H1 (cell line): ENCODE results near the gene LDB1. TPM values are rescaled to one million over a fixed set of nuclear protein-coding genes. Genes with fewer than 3 reads are reported as not detected.

ENCODE experiments used
- CTCF ChIA-PET: fragments of 300-600 bp; sonication (Branson Sonifier 250); formaldehyde crosslinking; loops from one replicate; lab custom pipeline; 2021; ENCODE audit not compliant: partially characterized antibody; lab: Charles Lee
- POLR2A ChIA-PET: fragments of 300-600 bp; sonication (Branson Sonifier 250); formaldehyde crosslinking; loops from one replicate; lab custom pipeline; 2021; ENCODE audit warnings: inconsistent platforms; ENCODE audit not compliant: partially characterized antibody; lab: Charles Lee
- DNase-seq, 2 experiments: peaks; one replicate each; pipeline versions ENCODE4 v3.0.0 to v3.0.0-alpha.2; 2010 to 2022; ENCODE audit warnings: low spot score in 2 of 2, low read depth in 1 of 2, mixed read lengths in 1 of 2
- FAIRE-seq: peaks from 2 replicates; lab custom pipeline; 2011; peaks lifted over from hg19 to GRCh38; lab: Jason Lieb, UNC
- H2AFZ ChIP-seq: 2 replicates; pipeline ENCODE4 v1.8.1; 2012; ENCODE audit warnings: low read length, inconsistent platforms
- H2AK5ac ChIP-seq: 2 replicates; pipeline ENCODE4 v1.6.1; 2013; ENCODE audit warnings: low read depth, low read length
- H2BK120ac ChIP-seq: replicated peaks from 2 replicates; pipeline ENCODE3; 2013; ENCODE audit warnings: low read depth, low read length, inconsistent platforms
- H2BK12ac ChIP-seq: 2 replicates; pipeline ENCODE4 v1.6.1; 2013; ENCODE audit warnings: low read depth, low read length
- H2BK15ac ChIP-seq: 2 replicates; pipeline ENCODE4 v1.6.1; 2013; ENCODE audit warnings: low read length
- H2BK20ac ChIP-seq: 2 replicates; pipeline ENCODE4 v1.6.1; 2013; ENCODE audit warnings: low read length
- H2BK5ac ChIP-seq: 2 replicates; pipeline ENCODE4 v1.6.1; 2013; ENCODE audit warnings: low read depth, low read length
- H3K14ac ChIP-seq: 2 replicates; pipeline ENCODE4 v1.6.1; 2013; ENCODE audit warnings: inconsistent platforms; ENCODE audit not compliant: insufficient read length
- H3K18ac ChIP-seq: 2 replicates; pipeline ENCODE4 v1.6.1; 2013; ENCODE audit warnings: low read length; ENCODE audit errors: extremely low read depth
- H3K23ac ChIP-seq: 2 replicates; pipeline ENCODE4 v1.6.1; 2013; ENCODE audit warnings: inconsistent platforms; ENCODE audit not compliant: insufficient read length
- H3K23me2 ChIP-seq: 2 replicates; pipeline ENCODE4 v1.6.1; 2013; ENCODE audit warnings: low read depth, low read length
- H3K27ac ChIP-seq: 2 replicates; pipeline ENCODE4 v1.6.1; 2011; ENCODE audit warnings: low read depth, low read length, inconsistent platforms
- H3K27me3 ChIP-seq, 4 experiments: replicated peaks in 1 of 4; 1 replicate in 1 of 4; 2 replicates in 3 of 4; pipeline versions ENCODE4 v1.6.1 to v1.8.1; 2011 to 2013; ENCODE audit warnings: low read length in 3 of 4, mild to moderate bottlenecking in 3 of 4, inconsistent platforms in 2 of 4, mixed read lengths in 2 of 4, moderate library complexity in 1 of 4; ENCODE audit not compliant: control insufficient read depth in 3 of 4, insufficient read depth in 3 of 4; ENCODE audit errors: extremely low read depth in 1 of 4
- H3K36me3 ChIP-seq, 4 experiments: 2 replicates each; pipeline versions ENCODE4 v1.6.1 to v1.8.1; 2011 to 2013; ENCODE audit warnings: mild to moderate bottlenecking in 4 of 4, low read length in 3 of 4, moderate library complexity in 2 of 4, control low read depth in 1 of 4, inconsistent platforms in 1 of 4; ENCODE audit not compliant: insufficient read depth in 4 of 4, control insufficient read depth in 2 of 4
- H3K4ac ChIP-seq: replicated peaks from 2 replicates; pipeline ENCODE3; 2013; ENCODE audit warnings: low read length, low read depth, mixed read lengths, inconsistent platforms; ENCODE audit not compliant: insufficient read length
- H3K4me1 ChIP-seq, 4 experiments: replicated peaks in 1 of 4; 1 replicate in 1 of 4; 2 replicates in 3 of 4; pipeline versions ENCODE4 v1.6.1 to v1.8.1; 2011 to 2013; ENCODE audit warnings: low read length in 3 of 4, inconsistent platforms in 2 of 4, mixed read lengths in 1 of 4; ENCODE audit not compliant: insufficient read depth in 4 of 4, control insufficient read depth in 3 of 4
- H3K4me2 ChIP-seq, 2 experiments: 2 replicates each; pipeline versions ENCODE4 v1.6.1 to v1.8.1; 2011 to 2013; ENCODE audit warnings: low read depth in 2 of 2, low read length in 2 of 2, control low read depth in 1 of 2, inconsistent platforms in 1 of 2, mild to moderate bottlenecking in 1 of 2; ENCODE audit not compliant: insufficient read depth in 1 of 2
- H3K4me3 ChIP-seq, 4 experiments: fragments of 200-600, 300-600 bp in 1 of 4; sonication (generic), shearing (Covaris generic), sonication (Bioruptor Twin) in 1 of 4; 2 replicates each; pipeline versions ENCODE4 v1.5.1 to v1.8.1; 2011 to 2016; ENCODE audit warnings: low read length in 4 of 4, low read depth in 3 of 4, control low read depth in 2 of 4, inconsistent platforms in 2 of 4, mild to moderate bottlenecking in 2 of 4, mixed read lengths in 1 of 4, moderate library complexity in 1 of 4; ENCODE audit not compliant: insufficient read depth in 2 of 4; ENCODE audit errors: extremely low read depth in 1 of 4
- H3K56ac ChIP-seq: replicated peaks from 2 replicates; pipeline ENCODE3; 2013; ENCODE audit warnings: low read depth, mild to moderate bottlenecking, mixed read lengths, low read length, inconsistent platforms; ENCODE audit not compliant: insufficient read length
- H3K79me1 ChIP-seq: 2 replicates; pipeline ENCODE4 v1.6.1; 2013; ENCODE audit warnings: low read depth, low read length, control low read depth
- H3K79me2 ChIP-seq, 2 experiments: 2 replicates each; pipeline versions ENCODE4 v1.6.1 to v1.8.1; 2012 to 2013; ENCODE audit warnings: low read length in 2 of 2, mild to moderate bottlenecking in 2 of 2, inconsistent platforms in 1 of 2; ENCODE audit not compliant: insufficient read depth in 2 of 2, control insufficient read depth in 1 of 2
- H3K9ac ChIP-seq, 4 experiments: replicated peaks in 1 of 4; 1 replicate in 1 of 4; 2 replicates in 3 of 4; pipeline versions ENCODE4 v1.6.1 to v1.8.1; 2011 to 2013; ENCODE audit warnings: low read depth in 3 of 4, low read length in 3 of 4, control low read depth in 2 of 4, mild to moderate bottlenecking in 2 of 4, moderate library complexity in 2 of 4, inconsistent platforms in 1 of 4; ENCODE audit errors: extremely low read depth in 1 of 4
- H3K9me3 ChIP-seq, 2 experiments: 2 replicates each; pipeline versions ENCODE4 v1.6.1 to v1.8.1; 2012 to 2013; ENCODE audit warnings: mild to moderate bottlenecking in 2 of 2, moderate library complexity in 2 of 2, control low read depth in 1 of 2, inconsistent platforms in 1 of 2, low read depth in 1 of 2, low read length in 1 of 2, mixed read lengths in 1 of 2; ENCODE audit not compliant: insufficient read depth in 2 of 2
- H4K20me1 ChIP-seq, 2 experiments: replicated peaks in 1 of 2; 2 replicates each; pipeline versions ENCODE3 to v1.8.1; 2011 to 2013; ENCODE audit warnings: inconsistent platforms in 2 of 2, low read length in 2 of 2, mild to moderate bottlenecking in 1 of 2; ENCODE audit not compliant: insufficient read depth in 2 of 2, control insufficient read depth in 1 of 2
- H4K5ac ChIP-seq: 2 replicates; pipeline ENCODE4 v1.6.1; 2013; ENCODE audit warnings: low read length, low read depth, mixed read lengths, inconsistent platforms; ENCODE audit not compliant: insufficient read length
- H4K8ac ChIP-seq: 2 replicates; pipeline ENCODE4 v1.8.0; 2013; ENCODE audit warnings: mild to moderate bottlenecking, moderate library complexity, low read length, inconsistent platforms; ENCODE audit not compliant: insufficient read depth; ENCODE audit errors: extremely low read depth
- H4K91ac ChIP-seq: replicated peaks from 2 replicates; pipeline ENCODE3; 2013; ENCODE audit warnings: low read length, mixed read lengths, inconsistent platforms; ENCODE audit not compliant: insufficient read length
- BACH1 ChIP-seq: IDR thresholded peaks from 2 replicates; pipeline ENCODE4 v1.6.1; 2012; ENCODE audit warnings: low read length, improper control_type of control experiment
- CHD2 ChIP-seq: IDR thresholded peaks from 2 replicates; pipeline ENCODE4 v1.6.1; 2012; ENCODE audit warnings: low read length, improper control_type of control experiment
- CTBP2 ChIP-seq: IDR thresholded peaks from 2 replicates; pipeline ENCODE4 v1.7.0; 2011; ENCODE audit warnings: borderline replicate concordance, mild to moderate bottlenecking, moderate library complexity, mixed read lengths, low read length; ENCODE audit not compliant: insufficient read depth, insufficient read length
- EGR1 ChIP-seq: IDR thresholded peaks from 2 replicates; pipeline ENCODE4 v1.6.1; 2011; ENCODE audit warnings: low read depth, low read length, borderline replicate concordance
- HDAC2 ChIP-seq, 2 experiments: fragments of 300-600 bp in 1 of 2; sonication (generic) in 1 of 2; IDR thresholded peaks; 2 replicates each; pipeline ENCODE4 v1.6.1; 2011 to 2012; ENCODE audit warnings: low read depth in 2 of 2, low read length in 2 of 2, mild to moderate bottlenecking in 2 of 2, moderate library complexity in 2 of 2, borderline replicate concordance in 1 of 2, inconsistent platforms in 1 of 2
- KDM4A ChIP-seq: IDR thresholded peaks from one replicate; pipeline ENCODE4 v1.7.1; 2012; ENCODE audit warnings: low read depth, mild to moderate bottlenecking, moderate library complexity, low read length, inconsistent platforms; ENCODE audit not compliant: severe bottlenecking
- PHF8 ChIP-seq: fragments of 200-600 bp; sonication (generic); conservative IDR thresholded peaks from 2 replicates; pipeline ENCODE4 v1.7.1; 2012; ENCODE audit warnings: low read depth, mild to moderate bottlenecking, inconsistent platforms, low read length, moderate library complexity
- RXRA ChIP-seq: IDR thresholded peaks from 2 replicates; pipeline ENCODE4 v1.6.1; 2011; ENCODE audit warnings: low read depth, mild to moderate bottlenecking, low read length, moderate library complexity; ENCODE audit not compliant: insufficient read depth
- SIRT6 ChIP-seq: IDR thresholded peaks from one replicate; pipeline ENCODE4 v1.7.1; 2012; ENCODE audit warnings: low read length, inconsistent platforms
- SIX5 ChIP-seq: IDR thresholded peaks from 2 replicates; pipeline ENCODE4 v1.6.1; 2011; ENCODE audit warnings: mild to moderate bottlenecking, low read depth, low read length
- SUZ12 ChIP-seq: fragments of 200-600 bp; sonication (generic); IDR thresholded peaks from 2 replicates; pipeline ENCODE4 v1.6.1; 2012; ENCODE audit warnings: mild to moderate bottlenecking, inconsistent platforms, low read length, moderate library complexity, mixed read lengths
- WGBS, 2 experiments: shearing (Covaris generic) in 1 of 2; methylation state at CpG; one replicate each; pipeline versions ENCODE4 v1.1.6 to v1.1.7; 2013 to 2015; ENCODE audit warnings: low lambda C conversion rate in 2 of 2, mixed read lengths in 2 of 2, inconsistent platforms in 1 of 2, low coverage in 1 of 2, missing lambda C conversion rate in 1 of 2; ENCODE audit not compliant: insufficient replicate concordance in 2 of 2, insufficient coverage in 1 of 2, insufficient read length in 1 of 2; ENCODE audit errors: extremely low coverage in 1 of 2, missing lambda C conversion rate in 1 of 2; 5-methylcytosine and 5-hydroxymethylcytosine counted together
- polyA plus RNA-seq, 7 experiments: library from polyadenylated mRNA; depleted of rRNA in 3 of 7; stranded (reverse) in 5 of 7; unstranded in 2 of 7; fragments of >200 nt in 5 of 7; fragments of 200-250 nt in 2 of 7; gene quantifications; 1 replicate in 5 of 7; 2 replicates in 1 of 7; 4 replicates in 1 of 7; pipeline versions ENCODE4 v1.2.1 to v1.2.3, GENCODE V29; 2011 to 2013; ENCODE audit warnings: missing spikeins in 2 of 7, mixed read lengths in 2 of 7
- total RNA-seq: library from RNA; stranded (reverse); fragmentation: NEBNext Ultra II Directional; extraction: Animal tissue kit (Norgen Biotek cat#: 25700); gene quantifications from 2 replicates; pipeline ENCODE4 v1.2.1, GENCODE V29; 2021

The LDB1 gene
- total and polyA plus RNA-seq, 2 of the 8 experiments (the other 6 are each of a cell fraction or from before 2014, with no cell fraction given): 88.4 to 138 TPM

GRCh38 chr10:102065561-102066398 lies 54.4 kb downstream of the LDB1 start:
- peaks cover 0 to 8% (median 4%) of the 10 kb centered on the region in 4 experiments; a peak in 5 of 7 replicates for H3K4me1 ChIP-seq
- TF ChIP-seq SUZ12 (peak; percentile 49; the same call in 1 of the 2 replicates), SIX5 (no peak), HDAC2 (IDR thresholded peaks at IDR 0.05; ENCODE audit: borderline replicate concordance in 1 of 2, low read depth in 2 of 2, low read length in 2 of 2) (no peak), CTBP2 (no peak), EGR1 (no peak), BACH1 (no peak), SIRT6 (no peak), KDM4A (peak; percentile 94), CHD2 (no peak), RXRA (no peak), PHF8 (peak; percentile 33)

More at GRCh38 chr10:102065561-102066398, 54.4 kb downstream of the LDB1 start:
- Histone ChIP-seq H3K18ac (no peak overlapping the region; the same call in 1 of the 2 replicates), H3K4ac (no peak overlapping the region), H3K79me2 (no peaks in the 10 kb centered on the region), H3K56ac (no peak overlapping the region), H2BK12ac (no peak overlapping the region; the same call in 1 of the 2 replicates), H2BK120ac (no peak overlapping the region), H4K8ac (peak overlapping the region; percentile 83), H3K9ac (peak overlapping the region in 3 of 4 experiments; percentile 45 to 64 (median 56); a peak in 5 of 7 replicates), H3K4me3 (peak overlapping the region; percentile 71 to 86 (median 77)), H4K91ac (peak overlapping the region; percentile 4), H3K23ac (no peak overlapping the region), H3K23me2 (no peaks in the 10 kb centered on the region; the same call in 1 of the 2 replicates), H2BK20ac (no peak overlapping the region), H3K36me3 (no peaks in the 10 kb centered on the region), H4K20me1 (peaks cover 4 to 11% of the 10 kb centered on the region in 2 experiments), H4K5ac (no peak overlapping the region), H2BK5ac (no peak overlapping the region; the same call in 1 of the 2 replicates), H2BK15ac (peak overlapping the region; percentile 97; the same call in 1 of the 2 replicates), H3K27ac (no peak overlapping the region), H2AFZ (no peak overlapping the region; the same call in 1 of the 2 replicates), H3K27me3 (peaks cover 0 to 3% (median 1%) of the 10 kb centered on the region in 4 experiments; a peak in 1 of 7 replicates), H3K4me2 (peak overlapping the region; percentile 51 to 86), H2AK5ac (no peak overlapping the region), H3K14ac (no peak overlapping the region), H3K79me1 (peaks cover 2% of the 10 kb centered on the region; the same call in 1 of the 2 replicates), H3K9me3 (no peaks in the 10 kb centered on the region)
- DNase-seq: no peak
- POLR2A ChIA-PET: interaction anchor here (0.5 to 3.3 kb wide), 9 partner anchors 8 to 247 kb away, joined by 3 to 13 read pairs (median 3); partner anchors contain the start of genes ARMH3 and OGA
- 23% methylated on average over 46 of the region's 63 CpGs; no CpG with 5 or more reads in 1 of the 2 experiments for WGBS, 2 experiments
- CTCF ChIA-PET: interaction anchor here (0.9 to 7.7 kb wide), 8 partner anchors 9 to 225 kb away, joined by 3 to 72 read pairs (median 12); no protein-coding TSS in a partner anchor
- FAIRE-seq: no peak
